OCI-LY7 (cell line): ENCODE results near the gene SPTLC1. TPM values are rescaled to one million over a fixed set of nuclear protein-coding genes. Genes with fewer than 3 reads are reported as not detected.
"Not testable (repeated sequence)": the region's sequence is repeated elsewhere in the genome, so short reads cannot be mapped to it uniquely, and the experiment has no call there.

Experiments used
- BruUV-seq: library from RNA; stranded (reverse); fragments of 400-500 nt; replicated peaks from 2 replicates; lab custom pipeline; 2021; lab: Mats Ljungman, UMichigan
- CTCF ChIA-PET: fragments of 300-600 bp; sonication (Branson Sonifier 250); formaldehyde crosslinking; loops from one replicate; lab custom pipeline; 2022; ENCODE audit warnings: antibody characterized with exemption; ENCODE audit not compliant: unreplicated experiment; lab: Charles Lee
- POLR2A ChIA-PET: fragments of 300-600 bp; sonication (Branson Sonifier 250); formaldehyde crosslinking; loops from one replicate; lab custom pipeline; 2022; ENCODE audit warnings: antibody characterized with exemption; lab: Charles Lee
- DNase-seq: peaks from one replicate; pipeline ENCODE4 v3.0.0-alpha.2; 2015; ENCODE audit warnings: low spot score
- H2AFZ ChIP-seq: fragments of 200-600 bp; sonication (generic), shearing (Covaris generic); 2 replicates; pipeline ENCODE4 v1.6.1; 2014; ENCODE audit warnings: mild to moderate bottlenecking, antibody characterized with exemption, low read length, moderate library complexity
- H3K27ac ChIP-seq: fragments of 200-600 bp; sonication (generic); 2 replicates; pipeline ENCODE4 v1.5.1; 2014; ENCODE audit warnings: mixed run types, low read depth, mild to moderate bottlenecking, moderate library complexity, low read length, inconsistent platforms; ENCODE audit not compliant: poor library complexity, severe bottlenecking
- H3K36me3 ChIP-seq: fragments of 200-600 bp; sonication (generic); 2 replicates; pipeline ENCODE4 v1.6.1; 2014; ENCODE audit warnings: mild to moderate bottlenecking, antibody characterized with exemption, low read length, moderate library complexity, mixed read lengths; ENCODE audit not compliant: insufficient read depth
- H3K4me1 ChIP-seq: fragments of 200-600 bp; sonication (generic); 2 replicates; pipeline ENCODE4 v1.5.1; 2014; ENCODE audit warnings: mild to moderate bottlenecking, low read length; ENCODE audit not compliant: insufficient read depth, poor library complexity, severe bottlenecking
- H3K4me2 ChIP-seq: fragments of 200-600 bp; sonication (generic); 2 replicates; pipeline ENCODE4 v1.6.1; 2014; ENCODE audit warnings: mild to moderate bottlenecking, low read length
- H3K4me3 ChIP-seq: fragments of 200-600 bp; sonication (generic); 2 replicates; pipeline ENCODE4 v1.5.1; 2014; ENCODE audit warnings: mild to moderate bottlenecking, low read depth, low read length; ENCODE audit not compliant: poor library complexity, severe bottlenecking
- H3K79me2 ChIP-seq: fragments of 200-600 bp; sonication (generic); 2 replicates; pipeline ENCODE4 v1.6.1; 2016; ENCODE audit warnings: low read depth, mild to moderate bottlenecking, low read length, moderate library complexity, mixed read lengths; ENCODE audit not compliant: insufficient read depth
- H3K9me2 ChIP-seq: fragments of 200-600 bp; sonication (generic); 2 replicates; pipeline ENCODE4 v1.6.1; 2016; ENCODE audit warnings: mild to moderate bottlenecking, low read length, mixed read lengths; ENCODE audit not compliant: insufficient read depth
- H3K9me3 ChIP-seq: fragments of 200-600 bp; sonication (generic); 2 replicates; pipeline ENCODE4 v1.6.1; 2014; ENCODE audit warnings: mild to moderate bottlenecking, mixed run types, low read length, mixed read lengths
- H4K20me1 ChIP-seq: fragments of 200-600 bp; sonication (generic); 2 replicates; pipeline ENCODE4 v1.6.1; 2014; ENCODE audit warnings: mild to moderate bottlenecking, antibody characterized with exemption, low read length, moderate library complexity, mixed read lengths; ENCODE audit not compliant: insufficient read depth
- EZH2phosphoT487 ChIP-seq: fragments of 200-600 bp; sonication (generic); IDR thresholded peaks from 2 replicates; pipeline ENCODE4 v1.6.1; 2018; ENCODE audit warnings: low read depth, borderline replicate concordance, mild to moderate bottlenecking, mixed run types, antibody characterized with exemption, low read length, moderate library complexity, mixed read lengths
- intact Hi-C: fragments of 100-400 bp; cut with micrococcal nuclease; formaldehyde crosslinking; loops from one replicate; pipeline ENCODE4 v1.10.0; 2022; ENCODE audit not compliant: unreplicated experiment
- total RNA-seq, 2 experiments: library from RNA; depleted of rRNA in 1 of 2; stranded (reverse); fragments of >200 nt in 1 of 2; shearing (Covaris generic) in 1 of 2; gene quantifications; 2 replicates each; pipeline ENCODE4 v1.2.3, GENCODE V29; 2014 to 2022
- TF ChIP-seq, protein P1 (sequence below): fragments of 200-600 bp; sonication (generic); conservative IDR thresholded peaks from 2 replicates; pipeline ENCODE4 v1.5.1; 2014; ENCODE audit warnings: mild to moderate bottlenecking, antibody characterized with exemption, low read length, moderate library complexity, mixed read lengths

The SPTLC1 gene
- total RNA-seq, 2 experiments from 2014 or later, result 42.2 to 48.7 TPM

- Histone ChIP-seq H3K36me3 (no peaks in the 10 kb centered on the region), H3K4me1 (peaks cover 6% of the 10 kb centered on the region), H3K4me3 (no peak overlapping the region), H3K27ac (no peak overlapping the region), H3K9me3 (no peaks in the 10 kb centered on the region), H3K9me2 (no peaks in the 10 kb centered on the region; the same call in 1 of the 2 replicates), H3K4me2 (no peak overlapping the region), H3K79me2 (peaks cover under 1% of the 10 kb centered on the region; the same call in 1 of the 2 replicates), H4K20me1 (no peaks in the 10 kb centered on the region), H2AFZ (no peak overlapping the region)
- TF ChIP-seq EZH2phosphoT487, result no peak
- TF ChIP-seq, protein P1, sequence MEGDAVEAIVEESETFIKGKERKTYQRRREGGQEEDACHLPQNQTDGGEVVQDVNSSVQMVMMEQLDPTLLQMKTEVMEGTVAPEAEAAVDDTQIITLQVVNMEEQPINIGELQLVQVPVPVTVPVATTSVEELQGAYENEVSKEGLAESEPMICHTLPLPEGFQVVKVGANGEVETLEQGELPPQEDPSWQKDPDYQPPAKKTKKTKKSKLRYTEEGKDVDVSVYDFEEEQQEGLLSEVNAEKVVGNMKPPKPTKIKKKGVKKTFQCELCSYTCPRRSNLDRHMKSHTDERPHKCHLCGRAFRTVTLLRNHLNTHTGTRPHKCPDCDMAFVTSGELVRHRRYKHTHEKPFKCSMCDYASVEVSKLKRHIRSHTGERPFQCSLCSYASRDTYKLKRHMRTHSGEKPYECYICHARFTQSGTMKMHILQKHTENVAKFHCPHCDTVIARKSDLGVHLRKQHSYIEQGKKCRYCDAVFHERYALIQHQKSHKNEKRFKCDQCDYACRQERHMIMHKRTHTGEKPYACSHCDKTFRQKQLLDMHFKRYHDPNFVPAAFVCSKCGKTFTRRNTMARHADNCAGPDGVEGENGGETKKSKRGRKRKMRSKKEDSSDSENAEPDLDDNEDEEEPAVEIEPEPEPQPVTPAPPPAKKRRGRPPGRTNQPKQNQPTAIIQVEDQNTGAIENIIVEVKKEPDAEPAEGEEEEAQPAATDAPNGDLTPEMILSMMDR, result no peak
- no peak for DNase-seq
- ChIA-PET CTCF (no interaction called here), POLR2A (no interaction called here)
- no TSS peak for BruUV-seq
- intact Hi-C loops, result no loop called here
These were observed 4.9 kb upstream of the SPTLC1 start for GRCh38 chr9:92120138-92120537.

DNA sequence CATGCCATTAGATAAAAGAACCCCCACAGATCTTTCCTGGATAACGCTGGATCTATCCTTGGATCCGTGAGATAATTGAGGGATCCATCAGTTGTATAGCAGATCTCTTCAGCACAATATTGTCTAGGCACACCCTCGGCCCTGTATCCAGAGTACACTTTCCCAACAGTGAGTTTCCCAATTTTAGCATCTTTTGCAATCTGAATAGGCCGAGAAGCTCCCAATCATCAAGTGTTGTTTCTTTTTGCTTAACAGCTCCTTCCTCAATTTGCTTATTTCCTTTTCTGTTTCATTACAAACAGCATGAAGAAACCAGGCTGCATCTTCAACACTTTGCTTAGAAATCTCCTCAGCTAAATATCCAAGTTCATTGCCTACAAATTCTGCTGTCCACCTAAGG is 4.4 kb upstream of the SPTLC1 start:
- CTCF ChIA-PET, result no interaction called here

DNA sequence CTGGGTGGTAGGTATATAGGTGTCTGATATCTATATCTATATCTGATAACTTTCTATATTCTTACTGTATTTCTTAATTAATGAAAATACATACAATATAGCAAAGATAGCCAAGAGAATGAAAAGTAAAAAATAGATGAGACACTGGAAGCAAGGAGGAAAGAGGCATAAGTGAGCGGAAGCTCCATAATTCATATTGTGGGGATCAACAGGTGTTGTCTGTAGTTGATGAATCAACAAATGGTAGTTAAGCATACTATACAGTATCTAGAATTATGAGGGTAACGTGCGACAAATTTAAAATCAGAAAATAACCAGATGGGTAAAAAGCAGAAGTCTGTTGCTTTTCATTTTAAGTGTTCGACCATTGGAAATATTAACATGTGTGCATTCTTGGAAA is 7.1 kb downstream of the SPTLC1 start:
- H3K9me2 ChIP-seq, result no peaks in the 10 kb centered on the region
- no peaks in the 10 kb centered on the region for H3K9me3 ChIP-seq
- BruUV-seq, result no TSS peak
- H3K36me3 ChIP-seq, result peaks cover 53% of the 10 kb centered on the region
- TF ChIP-seq, protein P1, result no peak
- TF ChIP-seq EZH2phosphoT487, result no peak
- no peak overlapping the region for H3K4me3 ChIP-seq
- ChIA-PET CTCF (no interaction called here), POLR2A (no interaction called here)
- 0 out of 2 replicates have a peak, but pooled peaks cover 1% of the 10 kb centered on the region for H4K20me1 ChIP-seq
- no peak for DNase-seq
- H3K79me2 ChIP-seq, result peaks cover 19% of the 10 kb centered on the region; the same call in 1 of the 2 replicates
- no peak overlapping the region for H3K27ac ChIP-seq
- intact Hi-C loops, result no loop called here
- H3K4me2 ChIP-seq, result no peak overlapping the region
- no peak overlapping the region for H2AFZ ChIP-seq
- H3K4me1 ChIP-seq, result no peaks in the 10 kb centered on the region

More for the DNA sequence above, 4.4 kb upstream of the SPTLC1 start:
- BruUV-seq, result no TSS peak
- Histone ChIP-seq H3K36me3 (no peaks in the 10 kb centered on the region), H4K20me1 (no peaks in the 10 kb centered on the region), H3K4me2 (no peak overlapping the region), H3K27ac (no peak overlapping the region), H3K79me2 (peaks cover 6% of the 10 kb centered on the region), H3K9me2 (no peaks in the 10 kb centered on the region; the same call in 1 of the 2 replicates), H2AFZ (no peak overlapping the region), H3K9me3 (no peaks in the 10 kb centered on the region), H3K4me1 (peaks cover 6% of the 10 kb centered on the region), H3K4me3 (no peak overlapping the region)
- intact Hi-C loops, result no loop called here
- POLR2A ChIA-PET, result no interaction called here
- no peak for TF ChIP-seq EZH2phosphoT487
- TF ChIP-seq, protein P1, result no peak
- no peak for DNase-seq

GRCh38 chr9:92105446-92106225 is 9.6 kb downstream of the SPTLC1 start:
- DNase-seq, H3K9me2 ChIP-seq, H3K27ac ChIP-seq, CTCF ChIA-PET, intact Hi-C loops, H3K9me3 ChIP-seq, H3K4me1 ChIP-seq, H3K79me2 ChIP-seq, POLR2A ChIA-PET, H3K4me3 ChIP-seq, H4K20me1 ChIP-seq, H3K4me2 ChIP-seq, H2AFZ ChIP-seq, BruUV-seq: not testable (repeated sequence)
- peaks cover 34% of the 10 kb centered on the region for H3K36me3 ChIP-seq
